GM10248 (cell line): ENCODE results near the gene PDHB.

ENCODE experiments used
- CTCF ChIA-PET: fragments of 300-600 bp; sonication (Branson Sonifier 250); formaldehyde crosslinking; extraction: SDS; loops from one replicate; lab custom pipeline; 2021; ENCODE audit warnings: antibody characterized with exemption; lab: Yijun Ruan, JAX
- POLR2A ChIA-PET: fragments of 350-650 bp; sonication (Branson Sonifier 250); formaldehyde crosslinking; extraction: SDS; loops from one replicate; lab custom pipeline; 2020; ENCODE audit warnings: antibody characterized with exemption; lab: Yijun Ruan, JAX
- DNase-seq: peaks from one replicate; pipeline ENCODE4 v3.0.0; 2012; ENCODE audit errors: extremely low spot score
- CTCF ChIP-seq: IDR thresholded peaks from 2 replicates; pipeline ENCODE4 v1.5.1; 2012; ENCODE audit warnings: mild to moderate bottlenecking, low read depth; ENCODE audit errors: extremely low read depth, missing control alignments, control extremely low read depth

Gene PDHB

GRCh38 chr3:58411851-58412830 lies 21.5 kb downstream of the PDHB start:
- ChIA-PET POLR2A (no interaction called here), CTCF (interaction anchor here (0.7 to 3.8 kb wide), 15 partner anchors 8 to 226 kb away, joined by 3 to 22 read pairs (median 4); partner anchors contain the start of genes HTD2 and RPP14)
- no peak for DNase-seq

GRCh38 chr3:58411036-58411435 lies 22.6 kb downstream of the PDHB start:
- no peak for DNase-seq
- ChIA-PET CTCF (interaction anchor here (1.0 to 3.8 kb wide), 7 partner anchors 10 to 104 kb away, joined by 4 to 22 read pairs (median 4); partner anchors contain the start of genes HTD2 and RPP14), POLR2A (no interaction called here)
- TF ChIP-seq CTCF: no peak

More at GRCh38 chr3:58411851-58412830, 21.5 kb downstream of the PDHB start:
- TF ChIP-seq CTCF: no peak

GRCh38 chr3:58409663-58410062 lies 24.0 kb downstream of the PDHB start:
- POLR2A ChIA-PET: no interaction called here
- DNase-seq: no peak
- no peak for TF ChIP-seq CTCF
- CTCF ChIA-PET: interaction anchor here (0.9 to 1.9 kb wide), 6 partner anchors 9 to 62 kb away, joined by 3 to 5 read pairs (median 5); no protein-coding TSS in a partner anchor

GRCh38 chr3:58408906-58409305 lies 24.7 kb downstream of the PDHB start:
- CTCF ChIA-PET: interaction anchor here (1.1 to 1.9 kb wide), 6 partner anchors 9 to 43 kb away, joined by 3 to 5 read pairs (median 5); no protein-coding TSS in a partner anchor
- no peak for DNase-seq
- TF ChIP-seq CTCF: no peak
- POLR2A ChIA-PET: no interaction called here

GRCh38 chr3:58404396-58404795 lies 29.2 kb downstream of the PDHB start:
- ChIA-PET CTCF (interaction anchor here (1.2 to 4.8 kb wide), 4 partner anchors 9 to 70 kb away, joined by 3 to 28 read pairs (median 5); no protein-coding TSS in a partner anchor), POLR2A (interaction anchor here (0.6 kb wide), 1 partner anchor 212 kb away, joined by 4 read pairs; no protein-coding TSS in a partner anchor)
- no peak for DNase-seq

More at GRCh38 chr3:58404396-58404795, 29.2 kb downstream of the PDHB start:
- TF ChIP-seq CTCF: no peak
